HG03103 (cell line): ENCODE data around the gene LYZL2.
A peak's percentile ranks its signal among the peaks of the same experiment; 100 is the strongest.
"Not testable (repeated sequence)": the region's sequence is repeated elsewhere in the genome, so short reads cannot be mapped to it uniquely, and the experiment has no call there.

Source experiments
- ATAC-seq: cut with Tn5 transposase; IDR thresholded peaks from one replicate; pipeline ENCODE4 v1.9.1; 2021; ENCODE audit warnings: low read depth; ENCODE audit not compliant: unreplicated experiment

LYZL2 gene

DNA sequence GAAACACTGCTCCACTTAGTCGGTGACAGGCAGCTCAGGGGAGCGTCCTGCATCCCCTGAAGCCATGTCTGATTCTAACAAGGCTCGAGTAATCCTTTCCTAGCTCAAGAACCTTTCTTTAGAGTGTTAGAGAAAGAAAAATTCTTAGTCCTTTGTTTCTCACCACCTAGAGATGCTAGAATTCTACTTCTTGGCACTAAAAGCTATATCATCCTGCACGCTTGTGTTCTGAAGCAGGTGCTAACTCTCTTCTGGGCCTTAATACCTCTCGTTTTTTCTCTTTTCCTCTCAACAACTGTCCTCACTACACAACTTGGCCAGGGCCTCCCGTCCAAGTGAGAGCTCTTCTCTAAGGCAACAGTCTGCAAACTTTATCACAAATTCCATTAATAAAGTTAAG is at the start of gene LYZL2:
TSS of gene LYZL2 (minus strand) at position 101 of the 400 bp plus-strand sequence. CDS start 2,838 bp downstream, outside the sequence.
- ATAC-seq: no peak

DNA sequence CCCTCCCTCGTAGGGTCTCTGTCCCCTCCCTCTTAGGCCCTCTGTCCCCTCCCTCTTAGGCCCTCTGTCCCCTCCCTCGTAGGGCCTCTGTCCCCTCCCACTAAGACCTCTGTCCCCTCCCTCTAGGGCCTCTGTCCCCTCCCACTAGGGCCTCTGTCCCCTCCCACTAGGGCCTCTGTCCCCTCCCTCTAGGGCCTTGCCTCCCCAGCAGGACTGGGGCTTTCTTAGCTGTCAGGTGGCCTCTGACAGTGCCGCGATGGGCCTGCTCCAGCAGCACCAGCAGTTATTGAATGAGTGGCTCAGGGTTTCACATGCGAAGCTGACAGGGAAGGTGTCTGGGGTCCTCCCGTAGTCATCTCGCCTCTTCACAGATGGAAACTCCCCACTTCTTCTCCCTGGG is 48.1 kb upstream of the LYZL2 start:
- ATAC-seq: not testable (repeated sequence)

DNA sequence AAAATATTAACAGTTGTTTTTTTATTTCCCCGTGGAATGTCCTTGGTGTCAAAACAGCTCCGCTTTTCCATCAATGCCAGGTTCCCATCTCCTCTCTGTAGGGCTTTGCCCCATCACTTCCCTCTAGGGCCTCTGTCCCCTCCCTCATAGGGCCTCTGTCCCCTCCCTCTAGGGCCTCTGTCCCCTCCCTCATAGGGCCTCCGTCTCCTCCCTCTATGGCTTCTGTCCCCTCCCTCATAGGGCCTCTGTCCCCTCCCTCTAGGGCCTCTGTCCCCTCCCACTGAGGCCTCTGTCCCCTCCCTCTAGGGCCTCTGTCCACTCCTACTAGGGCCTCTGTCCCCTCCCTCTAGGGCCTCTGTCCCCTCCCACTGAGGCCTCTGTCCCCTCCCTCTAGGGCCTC is 47.6 kb upstream of the LYZL2 start:
- ATAC-seq: not testable (repeated sequence)

DNA sequence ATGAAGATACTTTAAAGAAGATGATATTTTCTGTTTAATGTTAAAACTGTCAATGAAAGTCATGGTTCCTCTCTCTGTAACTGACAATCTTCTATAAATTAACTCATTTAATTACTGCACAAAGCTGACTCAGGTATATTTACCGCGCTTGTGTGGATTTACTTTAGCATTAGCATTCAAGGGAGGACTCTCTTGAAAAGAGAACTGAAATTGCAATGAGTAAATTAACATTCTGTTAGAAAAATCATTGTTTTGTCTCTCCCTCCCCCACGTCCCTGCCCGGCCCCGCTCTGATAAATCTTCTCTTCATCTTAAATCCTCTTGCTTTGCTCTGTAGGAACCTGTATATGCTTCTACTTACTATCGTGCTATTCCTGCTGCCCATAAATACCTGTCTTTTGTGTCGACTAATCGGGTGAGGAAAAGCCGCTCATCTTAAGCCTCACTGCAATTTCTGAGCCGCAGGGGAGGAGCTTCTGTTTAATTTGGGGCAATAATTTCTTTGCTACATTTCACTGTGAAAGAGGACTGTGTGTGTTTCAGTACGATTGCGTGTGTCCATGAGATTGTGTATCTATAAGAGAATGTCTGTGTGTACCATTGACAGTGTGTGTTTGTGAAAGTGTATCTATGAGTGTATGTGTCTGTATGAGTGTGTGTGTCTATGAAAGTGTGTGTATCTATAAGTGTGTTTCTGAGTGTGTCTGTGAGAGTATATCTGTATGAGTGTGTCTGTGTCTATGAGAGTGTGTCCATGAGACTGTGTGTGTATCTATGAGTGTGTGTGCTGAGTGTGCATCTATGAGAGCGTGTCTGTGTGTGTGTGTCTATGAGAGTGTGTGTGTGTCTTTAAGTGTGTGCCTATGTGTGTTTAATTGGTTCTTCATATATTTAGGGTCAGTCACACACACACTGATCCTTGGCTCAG is 46.5 kb upstream of the LYZL2 start:
- ATAC-seq: no peak

DNA sequence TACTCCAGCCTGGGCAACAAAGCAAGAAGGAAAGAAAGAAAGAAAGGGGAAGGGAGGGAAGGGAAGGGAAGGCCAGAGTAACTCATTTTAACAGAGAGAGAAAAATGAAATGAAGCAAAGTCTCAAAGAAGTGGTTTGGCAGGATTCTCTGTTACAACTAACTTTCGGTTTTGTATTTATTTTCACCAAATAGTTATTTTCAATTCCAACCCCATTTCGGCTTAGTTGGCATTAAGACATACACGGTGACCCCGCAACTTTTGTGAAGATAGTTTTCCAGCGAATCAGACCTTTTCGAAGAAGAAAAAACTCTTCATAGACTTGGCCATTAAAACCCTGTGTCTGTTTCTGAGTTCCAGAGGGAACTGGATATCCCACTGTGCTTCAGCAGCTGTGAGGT is 45.2 kb upstream of the LYZL2 start:
- no peak for ATAC-seq

DNA sequence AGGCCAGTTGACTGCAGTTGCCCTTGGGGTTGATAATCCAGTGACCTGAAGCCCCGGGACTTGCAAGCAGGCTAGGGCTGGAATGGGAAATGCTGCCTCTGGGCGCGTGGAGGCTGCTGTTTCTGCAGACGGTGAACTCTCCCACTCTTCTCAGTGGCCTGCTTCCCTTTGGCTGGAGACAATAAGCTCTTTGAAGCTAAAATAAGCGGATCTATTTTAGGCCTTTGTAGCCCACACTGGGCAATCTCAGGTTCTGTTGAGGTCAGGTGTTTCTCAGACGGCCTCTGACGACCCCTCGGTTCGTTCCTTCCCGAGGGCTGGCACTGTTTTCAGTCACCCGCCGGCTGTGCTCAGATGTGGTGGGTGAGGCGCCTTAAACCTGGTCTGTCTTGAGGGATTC is 43.7 kb upstream of the LYZL2 start:
- ATAC-seq: not testable (repeated sequence)

DNA sequence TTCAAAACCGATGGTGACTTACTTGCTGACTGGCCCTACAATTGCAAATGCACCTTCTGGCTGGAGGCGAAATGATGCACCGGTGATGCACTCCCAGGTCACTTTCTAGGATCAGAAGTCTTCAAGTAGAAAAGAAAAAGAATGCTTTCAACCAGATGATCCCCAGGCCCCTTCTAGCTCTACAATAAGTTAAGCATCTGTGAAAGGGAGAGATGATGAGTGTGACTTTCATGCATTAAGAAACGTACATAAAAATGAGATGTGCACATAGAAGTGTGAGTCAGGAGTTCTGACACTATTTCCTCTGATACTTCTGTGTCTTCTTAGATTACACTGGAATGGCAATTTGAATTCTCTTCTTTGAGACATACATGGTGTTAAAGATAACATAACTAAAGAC is 42.8 kb upstream of the LYZL2 start:
- ATAC-seq: not testable (repeated sequence)

DNA sequence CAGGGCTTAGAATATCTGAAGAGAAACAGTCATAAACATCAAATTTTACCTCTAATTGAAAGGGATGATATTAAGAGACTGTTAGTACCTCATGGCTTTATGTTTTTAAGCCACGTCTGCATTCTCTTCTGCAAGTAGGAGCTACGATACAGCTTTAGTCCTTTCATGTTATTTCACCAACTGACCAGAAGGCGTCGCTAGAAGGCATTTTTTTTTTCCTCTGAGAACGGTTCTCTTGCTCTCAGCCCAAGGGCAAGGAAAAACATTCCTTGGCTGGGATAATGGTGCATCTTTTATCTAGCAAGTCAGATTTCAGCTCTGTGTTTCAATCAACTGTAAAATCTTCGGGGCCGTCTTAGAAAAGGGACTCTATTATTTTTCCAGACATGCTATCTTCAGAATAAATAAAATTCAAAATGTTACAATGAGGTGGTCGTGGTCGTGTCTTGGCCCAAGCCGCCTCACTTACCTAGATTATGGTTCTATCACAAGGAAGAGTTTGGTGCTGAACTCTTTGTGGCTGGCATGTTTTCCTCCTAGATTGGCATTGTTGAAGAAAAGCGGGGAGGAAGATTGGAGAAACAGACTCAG is 41.6 kb upstream of the LYZL2 start:
- ATAC-seq: no peak

DNA sequence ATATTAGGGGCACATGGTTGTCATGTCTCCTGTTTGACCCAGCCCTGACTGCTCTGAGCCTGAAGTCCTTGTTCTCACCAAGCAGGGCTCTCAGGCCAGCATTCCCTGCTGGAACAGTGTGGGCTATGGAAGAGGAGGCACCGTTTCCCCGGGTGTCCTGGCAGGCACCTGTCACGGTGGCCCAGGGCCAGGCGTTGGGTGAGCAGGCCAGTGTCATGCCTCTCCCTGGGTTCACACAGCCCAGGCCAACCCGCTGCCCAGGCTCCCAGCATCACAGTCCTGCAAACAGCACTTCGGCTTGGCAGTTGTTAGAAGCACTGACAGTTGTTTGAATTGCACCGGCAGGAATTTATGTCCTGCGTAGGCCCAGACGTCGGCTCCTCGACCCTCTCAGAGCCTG is 38.4 kb upstream of the LYZL2 start:
- ATAC-seq: not testable (repeated sequence)

DNA sequence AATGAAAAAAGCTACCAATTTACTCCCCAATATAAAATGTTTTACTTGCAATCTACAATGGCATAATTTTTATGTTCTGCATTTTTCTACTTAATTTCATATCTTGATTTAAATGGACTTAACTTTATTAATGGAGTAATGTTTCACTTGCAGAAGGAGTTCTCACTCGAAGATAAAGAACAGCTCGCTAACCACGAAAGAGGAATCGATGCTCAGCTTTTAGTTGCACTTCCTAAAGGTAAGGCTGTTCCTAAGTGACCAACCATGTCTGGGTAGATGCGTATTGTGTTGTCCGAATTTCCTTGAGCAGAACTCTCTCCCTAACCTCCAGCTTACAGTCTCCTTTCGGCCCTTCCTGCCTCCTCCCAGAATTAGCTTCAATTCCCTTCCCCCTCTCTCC is 33.9 kb upstream of the LYZL2 start:
- ATAC-seq: peak; percentile 87

DNA sequence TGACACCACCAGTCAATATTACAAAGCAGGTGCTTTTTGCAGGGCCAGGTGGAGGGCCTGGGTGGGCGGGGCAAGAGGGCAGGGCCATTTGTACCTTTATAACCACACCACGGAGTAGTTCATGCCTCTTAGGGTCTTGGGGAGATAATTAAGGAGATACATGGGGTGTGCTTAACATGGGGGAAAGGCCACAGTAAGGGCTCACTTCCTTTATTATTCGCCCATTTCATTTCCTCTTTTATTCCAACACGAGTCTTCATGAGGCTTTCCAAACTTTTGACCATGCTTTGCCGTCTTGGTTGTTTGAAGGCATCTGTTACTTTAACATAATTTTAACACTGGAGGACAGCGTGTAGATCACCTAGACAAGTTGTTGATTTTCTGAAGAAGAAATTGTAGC is 33.3 kb upstream of the LYZL2 start:
- no peak for ATAC-seq

DNA sequence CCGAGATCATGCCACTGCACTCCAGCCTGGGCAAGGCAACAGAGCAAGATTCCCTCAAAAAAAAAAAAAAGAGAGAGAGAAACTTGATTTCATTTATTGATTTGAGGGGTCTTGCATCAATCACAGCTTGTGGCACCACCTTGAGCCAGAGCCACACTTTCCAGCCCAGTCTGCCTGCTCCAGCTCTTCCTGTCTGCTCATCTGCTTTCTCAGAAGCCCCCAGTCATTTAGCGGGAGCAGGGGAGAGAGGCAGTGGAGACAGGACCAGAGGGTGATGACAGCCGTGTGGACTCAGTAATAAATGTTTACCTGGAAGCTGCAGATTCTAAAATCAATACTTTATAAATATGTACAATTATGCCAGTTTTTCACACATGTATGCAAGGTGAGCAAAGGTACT is 30.8 kb upstream of the LYZL2 start:
- not testable (repeated sequence) for ATAC-seq

DNA sequence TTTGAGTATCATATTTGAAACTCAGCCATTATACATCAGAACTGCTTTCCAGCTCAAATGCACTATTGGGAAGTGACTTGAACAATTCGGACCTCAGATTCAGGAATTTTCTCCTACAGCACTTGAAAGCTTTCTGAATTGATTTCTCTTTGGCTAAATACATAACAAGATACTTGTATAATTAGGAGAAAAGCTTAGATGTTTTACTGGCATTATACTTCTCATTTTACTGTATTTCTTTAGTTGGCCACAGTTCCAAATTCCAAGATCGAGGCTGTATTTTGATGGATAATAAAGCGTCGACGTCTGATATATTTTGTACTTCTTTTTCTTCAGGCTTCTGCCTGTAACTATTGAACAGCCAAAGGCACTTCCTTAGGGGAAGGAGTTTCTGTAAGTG is 26.7 kb upstream of the LYZL2 start:
- no peak for ATAC-seq

DNA sequence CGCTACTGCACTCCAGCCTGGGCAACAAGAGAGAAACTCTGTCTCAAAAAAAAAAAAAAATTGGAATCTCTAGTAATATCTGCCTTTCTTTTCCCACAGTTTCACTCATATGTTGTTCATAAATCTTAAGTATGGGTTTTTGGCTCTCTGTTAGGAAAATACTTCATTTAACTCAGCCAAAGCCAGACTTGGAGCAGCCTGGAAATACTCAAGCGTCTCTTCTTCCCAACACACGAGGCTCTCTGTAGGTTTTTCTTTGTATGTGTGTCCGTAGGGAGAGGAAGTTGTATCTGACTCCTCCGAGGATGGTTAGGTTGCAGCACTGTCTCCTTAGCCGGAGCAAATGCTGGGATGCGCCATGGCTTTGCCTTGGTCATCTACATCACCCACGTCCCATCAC is 25.4 kb upstream of the LYZL2 start:
- ATAC-seq: not testable (repeated sequence)

DNA sequence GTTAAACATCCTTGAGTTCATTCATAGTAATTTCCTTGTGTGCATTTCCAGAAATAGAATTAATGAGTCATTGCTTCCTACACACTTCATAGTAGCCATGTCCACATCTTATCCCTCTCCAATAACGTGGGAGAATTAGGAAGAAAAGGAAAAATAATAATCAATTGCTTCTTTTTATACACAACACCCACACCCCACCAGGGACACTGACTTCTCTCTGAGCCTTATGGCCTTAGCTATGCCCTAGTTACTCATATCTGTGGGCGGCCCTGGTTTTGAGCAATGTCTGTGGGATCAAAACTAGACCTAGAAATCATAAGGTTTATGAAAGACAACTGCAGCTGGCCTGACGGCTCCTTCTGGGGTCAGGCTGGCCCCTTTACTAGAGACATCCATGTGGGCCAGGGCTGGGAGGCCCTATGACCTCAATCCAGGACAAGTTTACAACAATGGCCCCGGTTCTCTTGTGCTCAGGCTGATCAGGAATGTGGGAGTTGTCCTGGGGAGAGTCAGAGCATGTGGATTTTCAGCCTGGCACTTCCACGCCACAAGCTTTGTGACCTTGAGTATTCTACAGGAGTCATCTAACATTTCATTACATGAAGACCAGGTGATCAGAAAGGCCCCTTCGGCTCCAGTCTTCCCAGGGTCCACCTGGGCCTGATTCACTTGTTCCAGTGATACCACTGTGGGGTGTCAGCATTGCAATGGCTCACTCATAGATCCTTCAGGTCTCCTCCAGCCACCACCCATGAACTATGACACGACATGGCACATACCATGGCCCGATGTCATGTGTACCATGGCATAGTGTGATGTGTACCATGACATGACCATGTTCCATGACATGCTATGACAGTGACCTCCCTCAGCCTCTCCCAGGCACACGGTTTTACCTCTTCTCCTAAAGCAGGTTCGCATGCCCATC is 22.2 kb upstream of the LYZL2 start:
- ATAC-seq: not testable (repeated sequence)

DNA sequence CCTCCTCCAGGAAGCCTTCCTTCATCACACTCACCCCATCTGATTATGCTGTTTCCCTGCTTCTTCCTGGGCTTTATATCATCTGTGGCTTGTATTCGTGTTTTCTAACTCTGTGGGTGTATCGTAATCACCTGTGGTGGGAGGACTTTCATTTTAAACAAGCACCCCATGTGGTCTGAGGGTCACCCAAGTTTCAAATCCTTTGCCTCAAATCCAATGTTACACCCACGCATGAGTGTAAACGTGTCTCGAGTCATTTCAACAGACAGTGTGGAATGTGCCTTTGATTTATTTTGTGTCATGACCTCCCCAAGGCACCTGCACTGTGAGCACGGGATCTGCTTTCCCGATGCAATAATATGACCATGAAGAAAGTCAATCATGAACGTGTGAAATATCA is 17.5 kb upstream of the LYZL2 start:
- no peak for ATAC-seq

DNA sequence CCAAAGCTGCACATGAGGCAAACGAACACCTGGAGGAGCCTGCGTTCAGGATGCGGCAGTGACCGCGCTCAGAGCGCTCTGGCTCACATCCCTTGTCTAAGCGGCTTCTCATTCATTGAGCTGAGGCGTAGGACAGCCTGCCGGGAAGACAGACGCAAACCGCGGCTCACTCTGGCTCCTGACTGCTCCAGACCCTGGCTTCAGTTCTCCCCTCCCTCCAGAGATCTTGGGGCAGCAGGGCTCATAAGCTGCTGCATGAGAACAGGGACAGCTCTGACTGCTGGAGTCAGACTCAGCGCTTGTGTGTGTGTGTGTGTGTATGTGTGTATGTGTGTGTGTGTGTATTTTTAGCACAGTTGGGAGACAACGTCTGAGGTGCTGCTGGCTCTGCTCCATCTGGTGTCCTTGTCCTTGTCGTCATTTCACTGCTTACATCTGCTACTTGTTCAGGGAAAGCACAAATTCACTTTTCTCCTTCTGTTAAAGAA is 15.8 kb upstream of the LYZL2 start:
- ATAC-seq: no peak

DNA sequence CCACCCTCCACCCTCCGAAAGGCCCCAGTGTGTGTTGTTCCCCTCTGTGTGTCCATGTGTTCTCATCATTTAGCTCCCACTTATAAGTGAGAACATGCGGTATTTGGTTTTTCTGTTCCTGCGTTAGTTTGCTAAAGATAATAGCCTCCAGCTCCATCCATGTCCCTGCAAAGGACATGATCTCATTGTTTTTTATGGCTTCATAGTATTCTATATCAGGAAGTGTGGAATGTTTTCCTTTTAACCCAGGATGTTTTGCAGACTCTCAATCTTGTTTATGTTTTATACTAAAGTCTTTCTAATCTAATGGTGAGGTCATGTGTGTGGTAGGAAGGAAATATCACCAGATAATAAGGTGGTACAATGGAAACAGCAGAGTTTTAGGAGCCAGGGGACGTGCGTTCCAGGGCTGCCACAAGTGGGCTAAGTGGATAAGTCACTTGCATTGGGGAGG is 14.9 kb upstream of the LYZL2 start:
- ATAC-seq: not testable (repeated sequence)

DNA sequence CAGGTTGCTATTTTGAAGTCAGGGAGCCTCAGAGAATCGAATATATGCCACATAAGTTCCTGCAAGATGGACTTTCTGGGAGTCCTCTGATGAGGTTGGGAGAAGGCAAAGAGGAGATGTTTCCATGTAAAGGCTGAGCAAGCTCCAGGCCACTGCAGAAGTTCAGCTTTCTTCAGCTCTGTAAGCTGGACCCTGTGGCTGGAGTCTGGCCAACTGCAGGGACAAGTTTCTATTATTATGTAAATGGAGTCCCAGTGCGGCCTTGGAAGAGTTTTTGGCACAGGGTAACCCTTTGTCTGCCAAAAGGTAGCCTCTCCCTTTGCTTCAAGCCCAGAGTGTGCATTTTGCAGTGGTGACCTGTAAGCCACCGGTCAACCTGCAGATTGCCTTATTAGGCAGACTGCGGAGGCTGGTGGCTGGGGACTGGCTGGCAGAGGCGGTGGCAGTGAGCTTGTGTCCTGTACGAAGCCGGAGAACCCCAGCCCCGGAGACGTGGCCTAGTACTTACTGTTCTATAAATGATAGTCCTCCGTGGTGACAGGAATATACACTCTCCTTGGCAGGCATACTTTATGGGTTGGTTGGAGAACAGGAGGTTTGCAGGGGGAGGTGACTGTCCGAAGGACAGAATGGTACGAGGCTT is 14.1 kb upstream of the LYZL2 start:
- ATAC-seq: not testable (repeated sequence)

DNA sequence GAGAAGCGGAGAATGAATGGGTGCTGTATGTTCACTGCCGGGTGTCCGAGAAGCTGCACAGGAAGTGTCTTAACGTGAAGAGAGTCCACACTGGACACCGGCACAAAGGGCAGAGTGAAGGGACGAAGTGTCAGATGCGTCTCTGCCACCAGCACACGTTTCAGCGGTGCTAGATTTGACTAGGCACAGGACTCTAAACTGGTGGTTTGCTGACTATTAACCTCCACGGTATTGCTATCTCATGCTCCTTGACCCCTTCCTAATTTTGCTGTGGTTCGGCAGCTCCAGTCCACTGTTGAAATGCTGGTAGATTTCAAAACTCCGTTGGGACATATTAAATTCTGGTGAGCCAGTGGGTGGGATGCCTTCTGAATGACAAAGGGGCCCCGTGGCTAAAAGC is 13.3 kb upstream of the LYZL2 start:
- not testable (repeated sequence) for ATAC-seq
